Placental pericyte (primary cell): ENCODE measurements around the gene SLFN14. TPM values are rescaled to one million over a fixed set of nuclear protein-coding genes. Genes with fewer than 3 reads are reported as not detected.

Experiments used
- small RNA-seq: library from RNA; depleted of rRNA; stranded (forward); fragments of <200 nt; gene quantifications from one replicate; pipeline ENCODE3, GENCODE V24; 2012; ENCODE audit warnings: low replicate concordance
- total RNA-seq: library from RNA; depleted of rRNA; stranded (reverse); fragments of >200 nt; gene quantifications from 2 replicates; pipeline ENCODE4 v1.2.3, GENCODE V29; 2012

SLFN14 gene
- total RNA-seq, result not detected in 2 replicates

DNA sequence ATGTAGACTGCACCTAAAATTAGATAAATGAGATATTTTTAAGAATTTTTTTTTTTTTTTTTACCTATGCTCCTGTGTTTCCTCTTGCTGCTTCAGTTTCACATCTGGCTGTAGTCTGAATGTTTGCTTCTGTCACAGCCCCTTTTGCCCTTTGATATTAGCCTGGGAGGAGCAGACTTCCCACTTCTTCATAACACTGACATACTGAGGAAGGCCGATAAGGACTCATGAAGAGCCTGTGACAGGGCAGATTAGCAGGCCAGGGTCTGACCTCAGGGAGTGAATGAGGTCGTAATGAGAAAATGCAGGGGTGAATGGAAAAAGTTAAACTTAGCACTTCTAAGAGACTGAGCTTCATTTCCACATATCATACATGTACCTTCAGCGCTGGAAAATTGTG, at the start of gene SLFN14:
TSS of gene SLFN14 (minus strand) at position 117 of the 400 bp plus-strand sequence. CDS start 2,757 bp downstream, outside the sequence.

DNA sequence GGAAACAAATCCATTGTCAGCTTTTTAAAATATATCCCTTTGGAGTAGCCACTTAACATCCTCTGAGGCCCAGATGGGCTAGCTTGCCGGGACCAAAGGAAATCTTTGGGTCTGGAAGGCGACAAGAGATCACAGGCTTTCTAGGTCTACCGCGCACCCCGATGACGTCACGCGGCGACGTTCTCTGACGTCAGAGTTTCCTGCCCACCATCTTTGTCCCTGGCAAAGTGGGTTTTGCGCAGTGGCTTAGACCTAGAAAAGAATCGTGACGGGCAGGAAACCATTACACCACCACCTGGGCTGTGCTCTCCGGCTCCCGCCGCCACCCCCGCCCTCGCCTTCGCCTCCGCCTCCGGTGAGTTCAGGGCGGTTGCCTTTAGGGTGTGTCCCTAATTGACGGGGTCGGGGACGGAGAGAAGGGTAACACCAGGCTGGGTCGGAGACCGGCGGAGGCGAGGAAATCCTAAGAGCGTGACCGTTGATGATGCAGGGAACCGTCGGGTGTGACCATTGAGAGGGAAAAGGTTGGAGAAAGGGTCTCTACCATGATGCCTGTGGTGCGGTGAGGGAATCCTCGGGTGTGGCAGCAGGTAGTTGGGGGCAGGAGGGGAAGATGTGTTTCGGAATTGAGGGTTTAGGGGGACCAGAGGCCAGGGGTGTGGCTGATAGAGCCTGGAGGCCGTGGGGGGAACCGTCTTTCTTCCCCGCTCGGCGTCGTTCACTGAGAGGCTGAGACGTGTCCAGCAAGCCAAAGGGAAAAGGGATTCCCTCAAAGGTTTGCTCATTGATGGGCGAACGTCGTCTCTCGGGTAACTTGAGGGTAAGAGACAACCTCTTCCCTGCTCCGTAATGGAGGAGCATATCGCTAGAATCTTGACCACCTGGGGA, 26.7 kb upstream of the SLFN14 start, which contains the start of gene AP2B1:
TSS of gene AP2B1 (plus strand) at position 249 of the 888 bp plus-strand sequence. CDS start 6,709 bp downstream, outside the sequence.

DNA sequence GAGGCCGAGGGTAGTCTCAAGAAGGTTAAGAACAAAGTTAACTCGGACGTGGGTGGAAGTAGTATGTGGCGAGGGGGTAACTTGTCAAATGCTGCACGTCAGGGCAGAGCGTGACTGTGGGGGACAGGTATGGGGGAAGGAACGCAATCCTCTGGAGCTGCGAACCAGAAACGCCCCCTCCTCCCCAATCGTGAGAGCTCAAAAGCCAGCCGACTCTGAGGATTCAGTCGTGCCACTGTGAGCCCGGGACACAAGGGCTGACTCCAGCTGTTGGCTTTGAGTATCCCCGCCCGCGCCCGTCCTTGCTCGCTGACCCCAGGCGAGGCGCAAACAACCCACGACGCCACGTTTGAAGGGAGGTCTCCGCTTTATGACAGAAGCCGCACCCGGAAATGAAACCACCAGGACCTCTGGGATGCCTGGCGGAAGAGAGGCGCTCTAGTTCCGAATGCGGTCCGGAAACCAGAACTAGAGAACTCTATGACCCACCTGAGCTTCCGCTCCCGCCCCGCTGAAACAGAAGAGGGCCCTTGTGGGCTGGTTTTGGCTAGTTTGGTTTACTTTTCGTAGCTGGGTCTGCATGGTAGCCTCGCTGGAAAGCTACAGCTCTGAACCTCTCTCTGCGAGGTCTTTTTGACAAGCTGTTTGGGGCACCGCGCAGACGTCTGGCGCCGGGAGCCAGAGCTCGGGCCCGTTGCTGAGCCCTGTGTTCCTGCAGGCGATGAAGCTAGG, 17.7 kb upstream of the SLFN14 start, which contains the start of gene PEX12:
TSS of gene PEX12 (minus strand) at position 375 of the 732 bp plus-strand sequence. CDS start 550 bp downstream, outside the sequence.

DNA sequence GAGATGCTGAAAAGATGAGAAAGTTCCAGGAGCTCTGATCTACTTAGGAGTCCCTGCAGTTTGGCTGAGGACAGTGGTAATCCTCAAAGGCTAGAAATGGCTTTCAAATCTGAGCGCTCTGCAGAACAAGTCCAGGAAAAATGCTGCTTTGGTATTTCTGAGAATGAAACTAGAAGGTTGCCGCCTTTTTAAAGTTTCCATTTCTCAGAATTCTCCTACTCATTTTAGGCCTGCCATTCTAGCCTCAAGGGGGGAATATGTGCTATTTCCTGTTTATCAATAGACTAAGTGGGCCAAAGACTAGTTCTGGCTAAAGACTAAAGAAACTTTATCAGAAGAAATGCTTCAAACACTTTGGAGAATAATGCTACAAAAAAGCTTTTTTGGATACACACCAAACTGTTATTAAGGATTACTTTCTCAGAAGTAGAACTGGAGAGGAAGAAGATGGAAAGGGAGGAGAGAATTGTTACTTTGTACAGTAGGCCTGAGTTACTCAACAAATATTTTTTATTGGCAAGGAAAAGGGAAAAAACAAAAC, 22.9 kb downstream of the SLFN14 start, which contains the start of gene SLFN12L:
TSS of gene SLFN12L (minus strand) at position 78 of the 541 bp plus-strand sequence. CDS start 15,314 bp downstream, outside the sequence.

Small RNA genes lying within 50 kb of the gene (small RNA-seq; reads per million reads assigned to genes)
- gene AC004134.1 (not detected), gene AC015911.1 (not detected), gene SNORD7 (15.8 reads per million, percentile 96 among the genes with 10 or more reads in this experiment)

Other genes starting within 250 kb of the SLFN14 start
- 39.5 and 53.2 TPM in 2 replicates for gene SLFN11, start 187.2 kb downstream of the SLFN14 start, total RNA-seq
- 6.3 and 20.3 TPM in 2 replicates for gene SLFN12, start 128.3 kb downstream of the SLFN14 start, total RNA-seq
- 1.3 and 1.6 TPM in 2 replicates for gene SLFN13, start 112.1 kb downstream of the SLFN14 start, total RNA-seq
- not detected in 2 replicates for gene SLFN12L, start 23.1 kb downstream of the SLFN14 start, total RNA-seq
- gene PEX12, start 17.8 kb upstream of the SLFN14 start, total RNA-seq, result 4.7 and 7.2 TPM in 2 replicates
- gene AP2B1, start 26.5 kb upstream of the SLFN14 start, total RNA-seq, result 105 and 107 TPM in 2 replicates
- gene RASL10B, start 170.8 kb upstream of the SLFN14 start, total RNA-seq, result 3.7 and 8.3 TPM in 2 replicates
- gene GAS2L2, start 192.4 kb upstream of the SLFN14 start, total RNA-seq, result not detected in 2 replicates
- not detected in 2 replicates for gene C17orf50, start 200.1 kb upstream of the SLFN14 start, total RNA-seq
- gene MMP28, start 234.8 kb upstream of the SLFN14 start, total RNA-seq, result 1.3 TPM in 1 of 2 replicates, not detected in the other
- gene TAF15, start 248.7 kb upstream of the SLFN14 start, total RNA-seq, result 50.6 and 59.8 TPM in 2 replicates